ENCODE results near the gene RTN3. TPM values are rescaled to one million over a fixed set of nuclear protein-coding genes. Genes with fewer than 3 reads are reported as not detected.

RTN3 gene
- total RNA-seq, 4 donors from 2014 or later: 155 to 232 (median 209) TPM

- DNase-seq: peak; percentile 66 to 71
- intact Hi-C loops (cut with DNase I): loop anchor here (5.0 to 10.0 kb wide), 2 partner anchors 50 to 177 kb away; partner anchors contain the start of gene SPINDOC
- peak overlapping the region; percentile 5 to 75 (median 14) for H3K27ac ChIP-seq
- peaks cover 30 to 51% of the 10 kb centered on the region in 2 donors for H3K4me1 ChIP-seq
- WGBS, 2 donors: 40 to 47% methylated on average over 5 to 8 of the region's 30 CpGs
- TF ChIP-seq POLR2A (IDR thresholded peaks at IDR 0.05): no peak
- TF ChIP-seq, protein P1, sequence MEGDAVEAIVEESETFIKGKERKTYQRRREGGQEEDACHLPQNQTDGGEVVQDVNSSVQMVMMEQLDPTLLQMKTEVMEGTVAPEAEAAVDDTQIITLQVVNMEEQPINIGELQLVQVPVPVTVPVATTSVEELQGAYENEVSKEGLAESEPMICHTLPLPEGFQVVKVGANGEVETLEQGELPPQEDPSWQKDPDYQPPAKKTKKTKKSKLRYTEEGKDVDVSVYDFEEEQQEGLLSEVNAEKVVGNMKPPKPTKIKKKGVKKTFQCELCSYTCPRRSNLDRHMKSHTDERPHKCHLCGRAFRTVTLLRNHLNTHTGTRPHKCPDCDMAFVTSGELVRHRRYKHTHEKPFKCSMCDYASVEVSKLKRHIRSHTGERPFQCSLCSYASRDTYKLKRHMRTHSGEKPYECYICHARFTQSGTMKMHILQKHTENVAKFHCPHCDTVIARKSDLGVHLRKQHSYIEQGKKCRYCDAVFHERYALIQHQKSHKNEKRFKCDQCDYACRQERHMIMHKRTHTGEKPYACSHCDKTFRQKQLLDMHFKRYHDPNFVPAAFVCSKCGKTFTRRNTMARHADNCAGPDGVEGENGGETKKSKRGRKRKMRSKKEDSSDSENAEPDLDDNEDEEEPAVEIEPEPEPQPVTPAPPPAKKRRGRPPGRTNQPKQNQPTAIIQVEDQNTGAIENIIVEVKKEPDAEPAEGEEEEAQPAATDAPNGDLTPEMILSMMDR (IDR thresholded peaks at IDR 0.05): no peak
- no peak overlapping the region for H3K4me3 ChIP-seq (replicated peaks in 1 of 3)
- H3K36me3 ChIP-seq: no peaks in the 10 kb centered on the region
- no peaks in the 10 kb centered on the region for H3K27me3 ChIP-seq
- no peaks in the 10 kb centered on the region for H3K9me3 ChIP-seq
Observed at GRCh38 chr11:63764679-63765647, 83.7 kb downstream of the RTN3 start.

DNA sequence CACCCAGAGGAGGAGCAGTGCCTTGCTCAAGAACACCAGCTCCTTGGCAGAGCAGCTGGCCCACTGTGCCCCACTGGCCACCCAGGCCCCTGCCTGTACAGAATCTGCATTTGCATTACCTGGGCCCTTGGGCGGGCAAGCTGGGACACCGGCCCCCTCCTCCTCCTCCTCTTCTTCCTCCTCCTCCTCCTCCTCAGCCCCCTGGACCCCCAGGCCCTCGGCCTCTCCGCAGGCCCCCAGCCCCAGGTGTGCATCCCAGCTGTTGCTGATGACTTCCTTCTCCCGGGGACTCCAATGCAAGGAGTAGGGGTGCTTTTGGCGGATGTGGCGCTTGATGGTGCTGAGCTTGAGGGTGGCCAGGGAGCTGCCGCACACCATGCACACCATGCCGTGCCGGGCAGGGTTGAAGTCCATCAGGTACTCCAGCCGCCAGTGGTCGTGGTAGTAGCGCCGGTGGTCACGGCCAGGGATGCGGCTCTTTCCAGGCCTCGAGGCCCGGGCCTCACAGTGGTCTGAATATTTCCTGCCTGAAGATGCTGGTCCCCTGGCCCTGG is 84.5 kb downstream of the RTN3 start:
- Histone ChIP-seq H3K27ac (peak overlapping the region in 1 of 3 donors; percentile 5), H3K4me3 (replicated peaks in 1 of 3) (no peak overlapping the region), H3K4me1 (peaks cover 32 to 54% of the 10 kb centered on the region in 2 donors), H3K27me3 (no peaks in the 10 kb centered on the region), H3K9me3 (no peaks in the 10 kb centered on the region), H3K36me3 (no peaks in the 10 kb centered on the region)
- no peak for DNase-seq
- intact Hi-C loops (cut with DNase I): loop anchor here (5.0 to 10.0 kb wide), 2 partner anchors 49 to 177 kb away; partner anchors contain the start of gene SPINDOC
- WGBS, 2 donors: 69 to 89% methylated on average over 5 to 18 of the region's 18 CpGs
- TF ChIP-seq, protein P1 (IDR thresholded peaks at IDR 0.05): no peak
- TF ChIP-seq POLR2A (IDR thresholded peaks at IDR 0.05): no peak

DNA sequence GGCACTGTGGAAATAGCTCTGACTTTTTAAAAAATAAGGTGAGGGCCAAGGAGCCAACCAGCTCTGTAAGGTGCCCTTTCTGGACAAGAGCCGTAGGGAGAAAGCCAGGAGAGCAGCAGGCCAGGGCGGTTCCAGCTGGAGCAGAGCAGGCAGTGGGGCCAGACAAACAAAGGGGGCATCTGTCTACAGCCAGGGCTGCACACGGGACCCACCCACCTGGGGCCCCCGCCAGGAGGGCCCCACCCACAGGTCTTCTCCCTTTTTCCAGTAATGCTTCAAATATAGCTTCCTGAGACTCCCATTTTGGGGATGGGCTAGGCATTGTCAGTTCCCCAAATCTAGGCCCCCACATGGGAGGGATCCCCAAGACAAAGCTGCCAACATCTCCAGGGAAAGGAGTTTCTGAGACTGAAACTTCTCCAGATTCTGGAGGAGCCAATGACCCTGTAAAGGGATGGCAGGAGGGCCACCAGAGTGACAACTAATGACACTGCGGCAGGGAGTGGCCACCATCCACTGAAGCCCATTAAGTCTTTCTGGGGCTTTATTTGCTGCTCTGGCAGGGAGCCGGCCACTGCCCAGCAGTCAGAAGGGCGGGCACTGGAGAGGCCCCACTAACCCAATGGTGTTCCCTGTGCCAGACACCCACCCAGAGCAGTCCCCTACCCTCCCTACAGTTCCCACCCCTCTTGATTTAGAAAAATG is 85.4 kb downstream of the RTN3 start:
- Histone ChIP-seq H3K27ac (peak overlapping the region in 1 of 3 donors; percentile 92), H3K27me3 (no peaks in the 10 kb centered on the region), H3K36me3 (no peaks in the 10 kb centered on the region), H3K4me3 (replicated peaks in 1 of 3) (peak overlapping the region in 1 of 3 donors; percentile 81), H3K4me1 (peaks cover 32 to 54% of the 10 kb centered on the region in 2 donors), H3K9me3 (no peaks in the 10 kb centered on the region)
- intact Hi-C loops (cut with DNase I): loop anchor here (5.0 to 10.0 kb wide), 2 partner anchors 48 to 176 kb away; partner anchors contain the start of gene SPINDOC
- 77 to 81% methylated on average over 6 to 7 of the region's 7 CpGs for WGBS, 2 donors
- TF ChIP-seq, protein P1 (IDR thresholded peaks at IDR 0.05): no peak
- no peak for TF ChIP-seq POLR2A (IDR thresholded peaks at IDR 0.05)
- no peak for DNase-seq

DNA sequence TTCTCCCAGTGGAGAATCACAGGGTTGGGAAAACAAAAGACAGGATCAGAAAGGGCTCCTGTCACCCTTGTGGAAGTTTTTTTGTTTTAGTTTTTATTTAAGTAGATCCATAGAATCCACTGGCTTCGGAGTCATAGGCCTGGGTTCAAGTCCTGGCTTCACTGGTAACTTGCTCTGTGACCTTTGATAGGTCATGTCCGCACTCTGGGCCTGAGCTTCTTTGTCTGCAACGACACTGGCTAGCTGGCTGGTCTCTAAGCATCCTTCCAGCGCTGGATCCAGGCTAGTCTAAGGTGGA is 85.9 kb downstream of the RTN3 start:
- Histone ChIP-seq H3K27me3 (no peaks in the 10 kb centered on the region), H3K9me3 (no peaks in the 10 kb centered on the region), H3K27ac (peak overlapping the region in 2 of 3 donors; percentile 82 to 92), H3K36me3 (no peaks in the 10 kb centered on the region), H3K4me3 (replicated peaks in 1 of 3) (peak overlapping the region in 1 of 3 donors; percentile 81), H3K4me1 (peaks cover 29 to 50% of the 10 kb centered on the region in 2 donors)
- TF ChIP-seq, protein P1 (IDR thresholded peaks at IDR 0.05): no peak
- no peak for TF ChIP-seq POLR2A (IDR thresholded peaks at IDR 0.05)
- intact Hi-C loops (cut with DNase I): loop anchor here (5.0 to 10.0 kb wide), 2 partner anchors 48 to 175 kb away; partner anchors contain the start of gene SPINDOC
- no peak for DNase-seq
- WGBS, 2 donors: 14% methylated on average over 4 of the region's 4 CpGs

All from thyroid gland (tissue), 4 donors.